MM.1S (cell line): ENCODE data around the gene VDAC1.

ENCODE experiments used
- DNase-seq: peaks from one replicate; pipeline ENCODE4 v3.0.0-alpha.2; 2015
- H2AFZ ChIP-seq: fragments of 300-600 bp; sonication (generic); 2 replicates; pipeline ENCODE4 v1.6.0; 2016; ENCODE audit warnings: antibody characterized with exemption, low read length
- H3F3A ChIP-seq: fragments of 300-600 bp; sonication (generic); 2 replicates; pipeline ENCODE4 v1.6.1; 2016; ENCODE audit warnings: mild to moderate bottlenecking, antibody characterized with exemption, low read length, moderate library complexity, mixed read lengths; ENCODE audit not compliant: insufficient read depth
- H3K27ac ChIP-seq: fragments of 300-600 bp; sonication (generic); 2 replicates; pipeline ENCODE4 v1.5.1; 2016; ENCODE audit warnings: mild to moderate bottlenecking, low read length
- H3K27me3 ChIP-seq: fragments of 300-600 bp; sonication (generic); replicated peaks from 2 replicates; pipeline ENCODE4 v1.6.0; 2016; ENCODE audit warnings: low read length; ENCODE audit not compliant: insufficient read depth
- H3K36me3 ChIP-seq: fragments of 300-600 bp; sonication (generic); replicated peaks from 2 replicates; pipeline ENCODE4 v1.6.1; 2016; ENCODE audit warnings: mild to moderate bottlenecking, low read length, mixed read lengths; ENCODE audit not compliant: insufficient read depth
- H3K4me1 ChIP-seq: fragments of 300-600 bp; sonication (generic); 2 replicates; pipeline ENCODE4 v1.6.1; 2016; ENCODE audit warnings: low read length, mixed read lengths
- H3K4me2 ChIP-seq: fragments of 300-600 bp; sonication (generic); 2 replicates; pipeline ENCODE4 v1.6.0; 2016; ENCODE audit warnings: low read depth, low read length
- H3K4me3 ChIP-seq: fragments of 300-600 bp; sonication (generic); 2 replicates; pipeline ENCODE4 v1.5.1; 2016; ENCODE audit warnings: low read length, mixed read lengths
- H3K79me2 ChIP-seq: fragments of 300-600 bp; sonication (generic); 2 replicates; pipeline ENCODE4 v1.6.1; 2016; ENCODE audit warnings: mixed run types, low read length, mixed read lengths
- H3K9ac ChIP-seq: fragments of 300-600 bp; sonication (generic); 2 replicates; pipeline ENCODE4 v1.6.1; 2016; ENCODE audit warnings: low read length, mixed read lengths
- H3K9me2 ChIP-seq: fragments of 300-600 bp; sonication (generic); replicated peaks from 2 replicates; pipeline ENCODE4 v1.6.1; 2016; ENCODE audit warnings: mild to moderate bottlenecking, low read length, mixed read lengths; ENCODE audit not compliant: insufficient read depth
- H3K9me3 ChIP-seq: fragments of 300-600 bp; sonication (generic); replicated peaks from 2 replicates; pipeline ENCODE4 v1.6.1; 2016; ENCODE audit warnings: mild to moderate bottlenecking, low read length, mixed read lengths; ENCODE audit not compliant: insufficient read depth
- H4K20me1 ChIP-seq: fragments of 300-600 bp; sonication (generic); 2 replicates; pipeline ENCODE4 v1.6.1; 2016; ENCODE audit warnings: mild to moderate bottlenecking, low read length, moderate library complexity, mixed read lengths; ENCODE audit not compliant: insufficient read depth
- EZH2 ChIP-seq: fragments of 300-600 bp; sonication (generic); optimal IDR thresholded peaks from 2 replicates; pipeline ENCODE3; 2017; ENCODE audit warnings: low read depth, mild to moderate bottlenecking, antibody characterized with exemption, low read length, mixed read lengths
- EZH2phosphoT487 ChIP-seq: fragments of 300-600 bp; sonication (generic); IDR thresholded peaks from 2 replicates; pipeline ENCODE4 v1.6.1; 2018; ENCODE audit warnings: antibody characterized with exemption, low read length
- TF ChIP-seq, protein P1 (sequence below): fragments of 300-600 bp; sonication (generic); IDR thresholded peaks from 2 replicates; pipeline ENCODE4 v1.5.1; 2016; ENCODE audit warnings: antibody characterized with exemption, low read length, mixed read lengths

The VDAC1 gene

DNA sequence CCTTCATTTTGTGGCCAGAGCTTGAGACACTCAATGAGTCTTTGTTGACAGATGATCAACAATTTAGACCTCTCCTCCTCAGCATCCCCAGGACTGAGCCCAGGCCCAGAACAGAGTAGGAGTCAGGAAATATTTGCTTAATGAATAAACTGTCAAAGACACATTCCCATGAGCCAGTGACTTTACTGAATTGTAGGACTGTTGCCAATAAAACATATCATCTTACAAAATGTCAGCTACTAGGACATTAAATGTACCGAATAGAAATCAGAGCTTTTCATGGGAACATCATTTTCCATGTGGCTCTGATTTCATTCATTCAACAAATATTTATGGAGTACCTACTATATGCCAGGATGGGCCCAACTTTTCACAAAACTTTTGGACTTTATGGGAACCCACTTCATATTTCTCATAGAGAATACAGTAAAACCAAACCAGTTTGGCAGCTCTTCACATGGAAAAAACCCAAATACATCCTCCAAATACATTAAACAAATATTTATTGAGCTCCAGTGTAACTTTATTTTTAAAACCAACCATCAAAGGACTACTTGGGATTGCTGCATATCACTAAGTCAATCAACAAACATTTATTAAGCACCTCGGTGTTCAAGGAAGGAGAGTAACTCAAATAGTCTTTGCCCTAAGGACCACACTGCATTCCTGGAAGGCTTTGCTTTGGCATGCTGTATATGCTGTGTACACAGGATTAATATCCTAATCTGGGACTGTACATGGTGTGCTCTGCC is 11.4 kb downstream of the VDAC1 start:
- H3K9ac ChIP-seq: no peak overlapping the region
- no peak overlapping the region for H3K27ac ChIP-seq
- H4K20me1 ChIP-seq: peaks cover 64% of the 10 kb centered on the region
- H3K4me3 ChIP-seq: no peak overlapping the region
- TF ChIP-seq EZH2 (no peak), EZH2phosphoT487 (no peak)
- TF ChIP-seq, protein P1, sequence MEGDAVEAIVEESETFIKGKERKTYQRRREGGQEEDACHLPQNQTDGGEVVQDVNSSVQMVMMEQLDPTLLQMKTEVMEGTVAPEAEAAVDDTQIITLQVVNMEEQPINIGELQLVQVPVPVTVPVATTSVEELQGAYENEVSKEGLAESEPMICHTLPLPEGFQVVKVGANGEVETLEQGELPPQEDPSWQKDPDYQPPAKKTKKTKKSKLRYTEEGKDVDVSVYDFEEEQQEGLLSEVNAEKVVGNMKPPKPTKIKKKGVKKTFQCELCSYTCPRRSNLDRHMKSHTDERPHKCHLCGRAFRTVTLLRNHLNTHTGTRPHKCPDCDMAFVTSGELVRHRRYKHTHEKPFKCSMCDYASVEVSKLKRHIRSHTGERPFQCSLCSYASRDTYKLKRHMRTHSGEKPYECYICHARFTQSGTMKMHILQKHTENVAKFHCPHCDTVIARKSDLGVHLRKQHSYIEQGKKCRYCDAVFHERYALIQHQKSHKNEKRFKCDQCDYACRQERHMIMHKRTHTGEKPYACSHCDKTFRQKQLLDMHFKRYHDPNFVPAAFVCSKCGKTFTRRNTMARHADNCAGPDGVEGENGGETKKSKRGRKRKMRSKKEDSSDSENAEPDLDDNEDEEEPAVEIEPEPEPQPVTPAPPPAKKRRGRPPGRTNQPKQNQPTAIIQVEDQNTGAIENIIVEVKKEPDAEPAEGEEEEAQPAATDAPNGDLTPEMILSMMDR: no peak
- H3K9me3 ChIP-seq: no peaks in the 10 kb centered on the region
- no peak overlapping the region for H2AFZ ChIP-seq
- H3K9me2 ChIP-seq: no peaks in the 10 kb centered on the region
- H3K36me3 ChIP-seq: peaks cover 19% of the 10 kb centered on the region
- no peak for DNase-seq
- 0 out of 2 replicates have a peak, but pooled peaks cover 3% of the 10 kb centered on the region for H3F3A ChIP-seq
- H3K4me2 ChIP-seq: no peak overlapping the region
- H3K4me1 ChIP-seq: peaks cover 4% of the 10 kb centered on the region; the same call in 1 of the 2 replicates
- peaks cover 93% of the 10 kb centered on the region for H3K79me2 ChIP-seq
- no peaks in the 10 kb centered on the region for H3K27me3 ChIP-seq

DNA sequence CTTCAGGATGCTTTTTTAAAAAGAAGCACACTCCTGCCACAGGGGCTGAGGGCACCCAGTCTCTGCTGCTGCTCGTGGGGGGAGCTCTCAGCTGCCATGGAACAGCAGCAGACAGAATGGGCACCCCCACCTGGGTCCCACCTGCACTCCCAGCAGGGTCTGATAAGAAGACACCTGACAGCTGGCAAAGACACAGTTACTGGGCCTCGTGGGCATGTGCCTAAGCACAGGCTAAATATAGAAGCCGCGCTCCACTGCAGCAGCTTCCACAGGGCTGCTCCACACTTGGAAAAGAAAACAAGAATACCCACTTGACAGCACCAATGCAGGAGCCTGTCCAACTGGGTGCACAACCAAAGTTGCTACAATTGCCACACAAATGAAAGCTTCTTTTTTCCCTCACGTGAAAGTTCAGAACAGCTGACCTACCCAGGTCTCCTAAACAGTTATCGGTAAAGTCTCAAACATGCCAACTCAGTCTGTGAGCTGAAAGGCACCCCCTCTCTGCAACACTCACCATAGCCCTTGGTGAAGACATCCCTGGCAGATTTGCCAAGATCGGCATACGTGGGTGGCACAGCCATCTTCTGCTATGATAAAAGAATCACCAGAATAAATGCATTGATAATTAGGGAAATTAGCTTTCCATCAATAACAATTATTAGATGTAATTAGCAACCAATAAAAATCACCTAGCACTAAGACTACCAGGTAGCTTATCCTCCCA is 12.2 kb downstream of the VDAC1 start:
- Histone ChIP-seq H3K27ac (no peak overlapping the region), H3K9me2 (no peaks in the 10 kb centered on the region), H3K9me3 (no peaks in the 10 kb centered on the region), H3K27me3 (no peaks in the 10 kb centered on the region), H2AFZ (no peak overlapping the region), H3K36me3 (peaks cover 19% of the 10 kb centered on the region), H3K4me2 (no peak overlapping the region), H3K4me3 (no peak overlapping the region), H3K4me1 (peaks cover 4% of the 10 kb centered on the region; the same call in 1 of the 2 replicates), H3F3A (0 out of 2 replicates have a peak, but pooled peaks cover 3% of the 10 kb centered on the region), H3K79me2 (peaks cover 90% of the 10 kb centered on the region), H4K20me1 (peaks cover 58% of the 10 kb centered on the region), H3K9ac (no peak overlapping the region)
- no peak for DNase-seq
- TF ChIP-seq EZH2phosphoT487 (no peak), EZH2 (no peak)
- TF ChIP-seq, protein P1: no peak

DNA sequence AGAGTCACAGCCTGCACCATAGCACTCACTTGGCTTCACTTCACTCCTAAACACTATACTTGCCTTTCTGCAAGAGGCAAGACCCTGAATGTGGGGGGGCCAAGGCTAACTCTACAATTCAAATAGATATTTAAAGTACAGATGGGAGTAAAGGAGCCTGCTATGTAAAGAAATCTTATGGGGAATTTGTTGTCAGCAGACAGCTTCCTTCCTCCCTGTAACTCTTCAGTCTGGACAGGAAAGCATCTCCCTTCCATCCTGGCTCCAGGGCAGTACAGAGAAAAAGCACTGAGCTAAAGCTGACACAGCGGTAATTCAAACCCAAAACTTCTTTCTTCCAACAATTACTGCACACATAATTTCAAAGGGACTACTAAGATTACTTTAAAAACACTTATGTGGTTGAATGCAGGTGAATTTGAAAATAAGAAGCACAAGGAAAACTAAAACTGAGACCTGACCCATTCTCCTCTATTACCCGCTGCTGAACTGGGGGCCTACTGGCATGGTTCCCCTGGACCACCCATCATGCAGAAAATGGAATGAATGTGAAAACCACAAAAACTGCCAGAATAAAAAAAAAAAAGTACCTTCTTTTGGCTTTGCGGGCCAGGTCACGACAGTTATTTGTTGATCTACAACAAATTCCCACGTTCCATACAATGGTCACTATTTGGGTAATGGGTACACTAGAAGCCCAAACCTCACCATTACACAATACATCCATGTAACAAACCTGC is 13.4 kb downstream of the VDAC1 start:
- Histone ChIP-seq H3K79me2 (peaks cover 90% of the 10 kb centered on the region), H3K36me3 (peaks cover 19% of the 10 kb centered on the region), H3K4me1 (peaks cover 4% of the 10 kb centered on the region; the same call in 1 of the 2 replicates), H3K27me3 (no peaks in the 10 kb centered on the region), H4K20me1 (peaks cover 47% of the 10 kb centered on the region), H3K9me3 (no peaks in the 10 kb centered on the region), H3F3A (0 out of 2 replicates have a peak, but pooled peaks cover 3% of the 10 kb centered on the region), H3K4me2 (no peak overlapping the region), H3K4me3 (no peak overlapping the region), H2AFZ (no peak overlapping the region), H3K9ac (no peak overlapping the region), H3K27ac (no peak overlapping the region), H3K9me2 (no peaks in the 10 kb centered on the region)
- no peak for DNase-seq
- TF ChIP-seq, protein P1: no peak
- no peak for TF ChIP-seq EZH2phosphoT487
- no peak for TF ChIP-seq EZH2
